Measurements from ENCODE around the gene PPP1R14C. TPM values are rescaled to one million over a fixed set of nuclear protein-coding genes. Genes with fewer than 3 reads are reported as not detected.
A peak's percentile ranks its signal among the peaks of the same experiment; 100 is the strongest.

PPP1R14C gene
- total and polyA plus RNA-seq, 8 donors: 0.09 to 7.3 (median 0.74) TPM

DNA sequence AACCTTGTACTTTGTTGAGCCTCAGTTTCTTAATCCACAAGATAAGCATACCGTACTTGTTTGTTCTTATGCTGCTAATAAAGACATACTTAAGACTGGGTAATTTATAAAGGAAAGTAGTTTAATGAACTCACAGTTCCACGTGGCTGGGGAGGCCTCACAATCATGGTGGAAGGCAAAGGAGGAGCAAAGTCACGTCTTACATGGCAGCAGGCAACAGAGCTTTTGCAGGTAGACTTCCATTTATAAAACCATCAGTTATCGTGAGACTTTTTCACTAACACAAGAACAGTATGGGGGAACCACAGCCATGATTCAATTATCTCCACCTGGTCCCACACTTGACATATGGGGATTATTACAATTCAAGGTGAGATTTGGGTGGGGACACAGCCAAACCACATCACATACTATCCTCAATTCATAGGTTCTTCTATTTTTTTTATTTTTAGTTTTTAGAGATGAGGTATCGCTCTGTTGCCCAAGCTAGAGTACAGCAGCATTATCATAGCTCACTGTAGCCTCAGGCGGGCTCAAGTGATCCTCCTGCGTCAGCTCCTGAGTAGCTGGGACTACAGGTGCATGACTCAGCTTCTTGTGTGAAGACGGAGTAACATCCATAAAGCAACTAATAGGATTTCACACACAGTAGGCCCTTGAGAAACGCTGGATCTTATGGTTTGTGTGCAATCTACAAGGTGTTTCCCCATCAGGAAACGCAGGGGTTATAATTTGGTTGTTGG lies 149.3 kb downstream of the PPP1R14C start:
- TF ChIP-seq, protein P1, sequence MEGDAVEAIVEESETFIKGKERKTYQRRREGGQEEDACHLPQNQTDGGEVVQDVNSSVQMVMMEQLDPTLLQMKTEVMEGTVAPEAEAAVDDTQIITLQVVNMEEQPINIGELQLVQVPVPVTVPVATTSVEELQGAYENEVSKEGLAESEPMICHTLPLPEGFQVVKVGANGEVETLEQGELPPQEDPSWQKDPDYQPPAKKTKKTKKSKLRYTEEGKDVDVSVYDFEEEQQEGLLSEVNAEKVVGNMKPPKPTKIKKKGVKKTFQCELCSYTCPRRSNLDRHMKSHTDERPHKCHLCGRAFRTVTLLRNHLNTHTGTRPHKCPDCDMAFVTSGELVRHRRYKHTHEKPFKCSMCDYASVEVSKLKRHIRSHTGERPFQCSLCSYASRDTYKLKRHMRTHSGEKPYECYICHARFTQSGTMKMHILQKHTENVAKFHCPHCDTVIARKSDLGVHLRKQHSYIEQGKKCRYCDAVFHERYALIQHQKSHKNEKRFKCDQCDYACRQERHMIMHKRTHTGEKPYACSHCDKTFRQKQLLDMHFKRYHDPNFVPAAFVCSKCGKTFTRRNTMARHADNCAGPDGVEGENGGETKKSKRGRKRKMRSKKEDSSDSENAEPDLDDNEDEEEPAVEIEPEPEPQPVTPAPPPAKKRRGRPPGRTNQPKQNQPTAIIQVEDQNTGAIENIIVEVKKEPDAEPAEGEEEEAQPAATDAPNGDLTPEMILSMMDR (IDR thresholded peaks at IDR 0.05): no peak
- intact Hi-C loops (cut with DNase I): no loop called here
- FAIRE-seq: no peak
- ATAC-seq: no peak
- H3K9me3 ChIP-seq: no peaks in the 10 kb centered on the region
- no peak for DNase-seq
- 83 to 89% methylated on average over 10 of the region's 10 CpGs for WGBS, 2 donors
- H3K4me3 ChIP-seq: no peak overlapping the region
- no peak overlapping the region for H3K27ac ChIP-seq
- no peaks in the 10 kb centered on the region for H3K27me3 ChIP-seq
- no peaks in the 10 kb centered on the region for H3K36me3 ChIP-seq
- H3K4me1 ChIP-seq: no peaks in the 10 kb centered on the region

DNA sequence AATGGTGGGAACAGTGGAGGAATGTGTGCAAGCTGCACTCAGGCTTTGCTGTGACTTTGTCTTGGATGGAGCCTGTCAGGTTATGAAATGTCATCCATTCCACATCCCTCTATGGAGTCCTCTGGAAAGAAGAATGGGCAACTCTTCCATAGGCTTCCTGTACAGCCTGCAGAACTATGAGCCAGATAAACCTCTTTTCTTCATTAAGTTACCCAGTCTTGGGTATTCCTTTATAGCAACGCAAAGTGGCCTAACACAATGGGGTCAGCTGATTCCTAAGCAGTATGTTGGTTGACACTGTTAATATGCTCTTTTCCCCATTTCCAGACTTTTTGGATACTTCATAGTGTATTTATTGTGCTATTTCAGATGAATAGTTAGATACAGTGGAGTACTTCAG lies 150.2 kb downstream of the PPP1R14C start:
- FAIRE-seq: no peak
- no peak overlapping the region for H3K4me3 ChIP-seq
- TF ChIP-seq, protein P1 (IDR thresholded peaks at IDR 0.05): no peak
- no peaks in the 10 kb centered on the region for H3K36me3 ChIP-seq
- DNase-seq: no peak
- H3K27ac ChIP-seq: no peak overlapping the region
- no peaks in the 10 kb centered on the region for H3K4me1 ChIP-seq
- no peak for ATAC-seq
- intact Hi-C loops (cut with DNase I): no loop called here
- 95 to 100% methylated on average over 1 of the region's 1 CpG for WGBS, 2 donors
- no peaks in the 10 kb centered on the region for H3K9me3 ChIP-seq
- H3K27me3 ChIP-seq: no peaks in the 10 kb centered on the region

DNA sequence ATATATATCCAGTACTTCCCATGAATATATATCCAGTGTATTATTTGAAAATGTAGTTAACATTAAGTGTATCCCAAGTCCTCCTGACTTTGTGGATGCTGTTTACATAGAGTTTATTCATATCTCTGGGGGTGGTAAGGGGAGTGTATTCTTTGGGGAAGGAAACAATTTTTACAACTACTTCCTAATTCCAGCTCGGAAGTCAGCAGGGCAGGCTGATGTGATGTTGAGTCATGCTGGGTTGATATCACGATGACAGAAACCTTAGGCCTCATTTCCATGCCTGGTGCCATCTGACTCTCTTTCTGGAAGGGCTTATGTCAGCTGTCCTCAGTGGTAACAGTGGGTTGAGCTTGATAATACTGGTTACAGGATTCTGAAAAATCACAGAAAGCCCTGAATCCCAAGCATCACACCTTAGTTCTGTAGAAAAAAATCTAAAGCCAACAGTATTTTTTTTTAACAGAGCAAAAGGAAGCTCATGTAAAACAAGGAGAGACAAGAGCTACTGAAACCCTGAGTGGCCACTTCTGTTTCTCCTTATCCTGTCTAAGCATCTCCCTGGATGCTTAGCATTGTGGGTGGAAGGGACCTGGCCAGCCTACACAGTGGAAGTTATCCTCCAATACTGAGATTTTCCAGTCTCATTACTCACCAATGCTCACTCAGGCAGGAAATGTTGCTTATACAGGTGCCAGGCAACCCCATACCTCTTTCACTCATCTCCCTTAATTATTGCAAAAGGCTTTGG lies 150.8 kb downstream of the PPP1R14C start:
- no peak overlapping the region for H3K27ac ChIP-seq
- H3K27me3 ChIP-seq: no peaks in the 10 kb centered on the region
- no peak overlapping the region for H3K4me3 ChIP-seq
- intact Hi-C loops (cut with DNase I): no loop called here
- DNase-seq (no peak), FAIRE-seq (no peak), ATAC-seq (peak in 2 of 4 donors; percentile 65 to 82)
- no peaks in the 10 kb centered on the region for H3K36me3 ChIP-seq
- no peaks in the 10 kb centered on the region for H3K4me1 ChIP-seq
- WGBS, 2 donors: 66 to 70% methylated on average over 2 of the region's 2 CpGs
- H3K9me3 ChIP-seq: no peaks in the 10 kb centered on the region
- TF ChIP-seq, protein P1 (IDR thresholded peaks at IDR 0.05): no peak

DNA sequence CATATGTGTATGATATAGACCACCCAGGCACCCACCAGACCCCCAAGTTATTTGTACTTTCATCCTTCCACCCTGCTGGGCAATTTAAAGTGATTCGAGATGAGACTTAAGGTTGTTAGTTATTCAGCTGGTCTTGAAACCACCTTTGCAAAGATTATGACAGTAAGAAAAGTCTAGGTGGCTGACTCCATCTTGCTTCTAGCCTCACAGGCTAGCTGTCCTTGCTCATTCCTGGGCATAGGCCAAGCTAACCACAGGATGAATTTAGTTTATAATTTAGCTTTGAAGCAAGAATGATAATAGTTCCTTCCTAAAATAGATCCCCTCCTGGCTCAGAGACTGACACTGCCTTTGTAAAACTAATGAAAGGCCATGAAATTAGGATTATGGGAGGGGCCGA lies 154.0 kb downstream of the PPP1R14C start:
- no peak for ATAC-seq
- H3K9me3 ChIP-seq: no peaks in the 10 kb centered on the region
- H3K27ac ChIP-seq: no peak overlapping the region
- H3K4me3 ChIP-seq: no peak overlapping the region
- DNase-seq: no peak
- H3K36me3 ChIP-seq: no peaks in the 10 kb centered on the region
- no peak for FAIRE-seq
- no peaks in the 10 kb centered on the region for H3K27me3 ChIP-seq
- intact Hi-C loops (cut with DNase I): no loop called here
- TF ChIP-seq, protein P1 (IDR thresholded peaks at IDR 0.05): no peak
- H3K4me1 ChIP-seq: peaks cover 0 to 4% (median 0%) of the 10 kb centered on the region in 3 donors
- WGBS, 2 donors: 83 to 88% methylated on average over 2 of the region's 2 CpGs
